Caki2 (cell line): ENCODE measurements around the gene UAP1L1. TPM values are rescaled to one million over a fixed set of nuclear protein-coding genes. Genes with fewer than 3 reads are reported as not detected.
A peak's percentile ranks its signal among the peaks of the same experiment; 100 is the strongest.

Experiments
- DNase-seq: peaks from one replicate; pipeline ENCODE4 v3.0.0-alpha.2; 2015; ENCODE audit warnings: low read depth
- in situ Hi-C: cut with HindIII; loops from 2 replicates; pipeline ENCODE4 v1.10.0; 2016; ENCODE audit warnings: low sequenced_read_pairs, low pct_unique_long_range_greater_than_20kb, mixed read lengths
- total RNA-seq: library from RNA; depleted of rRNA; stranded (reverse); fragments of >200 nt; shearing (Covaris generic); gene quantifications from 2 replicates; pipeline ENCODE4 v1.2.3, GENCODE V29; 2014; ENCODE audit warnings: low replicate concordance

UAP1L1 gene
- total RNA-seq, 1 experiment from 2014 or later: 2.1 TPM

DNA sequence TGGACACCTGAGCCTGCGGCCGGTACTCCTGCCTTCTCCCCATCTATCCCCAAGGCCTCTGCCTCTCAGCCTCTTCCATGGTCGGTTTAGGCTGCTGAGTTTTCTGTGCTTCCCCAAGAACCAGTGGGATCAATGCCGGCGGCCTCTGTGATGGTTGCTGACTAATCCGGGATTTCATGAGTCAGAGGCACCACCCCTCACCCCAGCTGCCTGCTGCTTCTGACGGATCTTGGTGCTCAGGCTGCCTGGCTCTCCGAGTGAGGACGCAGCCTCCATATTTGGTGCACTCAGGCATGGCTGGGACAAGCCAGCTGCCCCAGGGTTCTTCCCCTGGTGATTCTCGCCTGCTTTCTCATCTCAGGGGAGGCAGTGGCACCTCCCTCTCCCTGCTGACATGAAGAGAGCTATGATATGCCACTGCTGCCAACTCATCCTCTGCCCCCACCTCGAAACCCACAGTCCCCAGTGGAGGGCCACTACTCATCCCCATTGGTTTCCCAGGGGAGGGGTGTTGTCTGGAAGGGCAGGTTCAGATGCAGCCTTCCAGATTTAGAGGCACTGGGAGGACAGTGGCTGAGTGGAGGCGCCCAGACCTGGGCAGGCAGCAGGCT, 6.2 kb downstream of the UAP1L1 start:
- DNase-seq: peak; percentile 97
- in situ Hi-C loops: no loop called here

DNA sequence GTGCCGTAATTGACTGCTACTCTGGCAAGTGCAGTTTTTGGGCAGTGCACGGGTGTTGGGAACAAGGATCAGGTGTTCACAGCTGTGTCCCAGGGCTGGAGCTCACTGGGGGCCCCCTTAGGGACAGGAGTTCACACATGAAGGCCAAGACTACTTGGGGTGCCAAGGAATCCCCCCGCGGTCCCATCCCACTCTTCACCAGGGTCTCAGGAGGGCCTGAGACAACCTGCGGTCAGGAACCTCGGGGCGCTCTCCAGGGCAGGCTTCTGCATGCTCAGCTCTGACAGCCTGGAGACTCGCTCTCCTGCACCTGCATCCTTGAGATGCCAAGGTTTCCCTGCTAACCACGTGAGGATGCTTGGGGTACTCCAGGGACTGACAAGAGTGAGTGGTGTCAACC, 7.2 kb downstream of the UAP1L1 start:
- in situ Hi-C loops: no loop called here
- no peak for DNase-seq

DNA sequence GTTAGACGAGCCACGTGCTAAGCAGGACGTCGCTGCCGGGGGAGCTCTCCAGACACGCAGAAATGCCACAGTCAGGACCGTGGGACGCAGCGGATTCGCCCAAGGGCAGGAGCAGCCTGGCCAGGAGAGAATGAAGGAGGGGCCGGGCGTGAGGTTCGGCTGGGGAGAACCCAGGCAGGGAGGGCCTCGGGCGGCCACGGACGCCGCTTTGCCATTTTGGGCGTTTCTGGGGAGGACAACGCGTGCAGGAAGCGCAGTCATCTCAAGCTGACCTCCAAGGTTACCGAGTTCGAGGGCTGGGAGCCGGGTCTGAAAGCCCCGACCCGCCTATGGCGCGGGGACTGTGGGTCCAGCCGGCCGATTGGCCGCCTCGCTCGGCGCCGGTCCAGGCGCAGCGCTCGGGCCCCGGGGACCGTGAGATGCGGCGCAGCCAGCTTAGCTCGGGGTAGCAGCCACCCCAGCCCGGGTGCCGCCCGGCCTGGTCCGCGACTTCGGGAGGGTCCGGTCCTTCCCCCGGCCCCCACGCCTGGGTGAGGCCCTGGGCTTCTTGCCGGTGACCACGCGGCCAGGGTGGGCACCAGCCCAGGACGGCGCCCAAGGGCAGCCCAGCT, 8.7 kb downstream of the UAP1L1 start:
- in situ Hi-C loops: no loop called here
- DNase-seq: no peak

DNA sequence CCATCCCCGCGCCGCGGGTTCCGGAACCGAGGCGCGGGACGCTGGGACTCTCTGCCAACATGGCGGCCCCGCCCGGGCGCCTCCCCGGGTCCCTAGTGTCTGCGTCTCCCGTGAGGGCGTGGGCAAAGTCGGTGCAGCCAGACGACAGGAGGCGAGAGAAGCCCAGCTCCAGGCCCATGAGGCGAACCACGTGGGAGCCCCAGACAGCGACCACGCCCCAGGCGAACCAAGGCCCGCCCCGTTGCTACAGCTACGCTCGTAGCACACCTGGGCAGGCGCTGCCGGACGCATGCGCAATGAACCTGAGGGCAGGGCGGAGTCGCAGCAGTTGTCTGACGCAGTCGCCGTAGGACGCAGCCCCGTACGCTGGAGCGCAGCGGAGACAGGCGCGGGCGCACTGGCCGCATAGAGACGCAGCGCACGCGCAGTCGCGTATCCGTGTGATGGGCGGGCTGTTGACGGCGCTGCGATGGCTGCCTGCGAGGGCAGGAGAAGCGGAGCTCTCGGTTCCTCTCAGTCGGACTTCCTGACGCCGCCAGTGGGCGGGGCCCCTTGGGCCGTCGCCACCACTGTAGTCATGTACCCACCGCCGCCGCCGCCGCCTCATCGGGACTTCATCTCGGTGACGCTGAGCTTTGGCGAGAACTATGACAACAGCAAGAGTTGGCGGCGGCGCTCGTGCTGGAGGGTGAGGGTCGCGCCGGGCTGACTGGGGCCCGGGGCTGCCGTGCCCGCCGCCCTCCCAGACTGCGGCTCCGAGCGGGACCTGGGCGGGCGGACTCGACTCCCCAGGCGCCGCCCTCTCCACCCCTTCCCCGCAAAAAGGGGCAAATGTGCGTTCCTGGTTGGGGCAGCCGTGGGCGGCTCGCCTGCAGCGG, 9.5 kb downstream of the UAP1L1 start, which contains the start of gene MAN1B1:
Gene MAN1B1 (plus strand): TSS at position 455 of the 878 bp plus-strand sequence. CDS start 15 bp downstream, at position 470.
- peak; percentile 99 for DNase-seq
- in situ Hi-C loops: no loop called here

DNA sequence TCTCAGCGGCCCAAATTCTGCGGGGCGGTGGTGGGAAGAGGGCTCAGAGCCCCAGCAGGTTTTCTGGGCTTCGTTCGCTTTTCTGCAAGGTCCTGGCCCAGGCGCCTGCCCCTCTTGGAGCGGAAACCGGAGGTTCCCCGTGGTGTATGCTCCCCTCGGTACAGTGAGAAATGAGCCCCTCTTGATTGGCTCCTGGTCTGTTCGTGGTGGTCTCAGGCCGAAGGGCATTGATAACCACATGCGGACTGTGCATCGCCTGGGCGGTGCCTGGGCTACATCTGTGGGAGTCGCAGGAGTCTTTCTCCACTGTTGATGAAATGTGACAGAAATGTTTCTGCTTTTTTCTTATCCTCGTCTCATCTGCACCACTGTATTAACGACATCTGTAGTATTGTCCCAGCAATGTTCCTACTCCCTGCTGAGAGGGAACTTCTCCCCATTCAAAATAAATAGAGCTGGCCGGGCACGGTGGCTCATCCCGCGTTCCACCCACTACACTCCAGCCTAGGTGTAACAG, 10.2 kb downstream of the UAP1L1 start:
- in situ Hi-C loops: no loop called here

DNA sequence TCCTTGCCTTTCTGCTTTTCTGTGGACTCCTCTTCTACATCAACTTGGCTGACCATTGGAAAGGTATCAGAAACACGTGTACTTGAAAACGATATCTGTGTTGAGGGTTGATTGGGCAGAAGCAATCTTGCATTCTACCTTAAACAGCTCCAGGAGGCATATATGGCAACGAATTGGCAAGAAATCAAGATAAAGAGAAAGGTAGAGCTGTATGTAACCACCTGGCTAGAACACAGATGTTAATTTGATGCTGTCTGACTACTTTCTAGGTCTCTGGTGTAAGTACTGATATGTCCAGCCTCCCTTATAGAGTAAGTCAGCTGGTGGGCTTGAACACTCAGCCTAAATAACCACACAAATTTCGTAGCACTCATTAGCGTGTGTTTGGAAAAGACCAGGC, 10.8 kb downstream of the UAP1L1 start:
- no peak for DNase-seq
- in situ Hi-C loops: no loop called here

More for the DNA sequence above, 10.2 kb downstream of the UAP1L1 start:
- DNase-seq: no peak

DNA sequence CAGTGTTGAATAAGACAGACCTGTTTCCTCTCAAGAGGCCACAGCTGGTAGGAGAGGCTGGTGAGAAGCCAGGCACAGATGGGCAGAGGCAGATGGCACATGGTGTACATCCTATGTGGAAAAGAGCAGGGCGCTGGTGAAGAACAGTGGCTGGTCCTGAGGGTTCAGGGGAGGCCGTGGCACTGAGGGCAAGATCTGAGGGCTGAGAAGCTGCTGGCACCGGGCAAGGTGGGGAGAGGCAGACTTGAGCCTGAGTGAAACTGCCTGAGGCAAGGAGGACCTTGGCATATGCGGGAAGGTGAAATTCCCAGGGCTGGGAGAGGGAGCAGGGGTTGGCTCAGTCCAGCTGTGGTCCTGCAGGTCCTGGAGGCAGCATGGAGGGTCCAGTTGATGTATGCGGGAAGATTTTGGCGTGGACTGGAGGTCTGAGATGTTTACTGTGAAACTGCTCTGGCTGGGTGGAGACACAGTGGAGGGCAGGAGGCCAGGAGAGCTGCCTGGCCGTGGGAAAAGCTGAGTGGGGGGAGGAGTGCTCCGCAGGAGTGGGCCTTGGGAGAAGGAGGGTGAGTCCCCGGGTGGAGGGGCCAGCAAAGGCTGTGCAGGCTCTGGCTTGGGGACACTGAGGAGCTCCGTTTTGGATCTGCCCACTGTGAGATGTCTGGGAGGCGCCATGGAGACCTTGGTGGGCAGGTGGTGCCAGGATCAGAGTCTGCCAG, 12.1 kb downstream of the UAP1L1 start:
- in situ Hi-C loops: no loop called here
- no peak for DNase-seq

DNA sequence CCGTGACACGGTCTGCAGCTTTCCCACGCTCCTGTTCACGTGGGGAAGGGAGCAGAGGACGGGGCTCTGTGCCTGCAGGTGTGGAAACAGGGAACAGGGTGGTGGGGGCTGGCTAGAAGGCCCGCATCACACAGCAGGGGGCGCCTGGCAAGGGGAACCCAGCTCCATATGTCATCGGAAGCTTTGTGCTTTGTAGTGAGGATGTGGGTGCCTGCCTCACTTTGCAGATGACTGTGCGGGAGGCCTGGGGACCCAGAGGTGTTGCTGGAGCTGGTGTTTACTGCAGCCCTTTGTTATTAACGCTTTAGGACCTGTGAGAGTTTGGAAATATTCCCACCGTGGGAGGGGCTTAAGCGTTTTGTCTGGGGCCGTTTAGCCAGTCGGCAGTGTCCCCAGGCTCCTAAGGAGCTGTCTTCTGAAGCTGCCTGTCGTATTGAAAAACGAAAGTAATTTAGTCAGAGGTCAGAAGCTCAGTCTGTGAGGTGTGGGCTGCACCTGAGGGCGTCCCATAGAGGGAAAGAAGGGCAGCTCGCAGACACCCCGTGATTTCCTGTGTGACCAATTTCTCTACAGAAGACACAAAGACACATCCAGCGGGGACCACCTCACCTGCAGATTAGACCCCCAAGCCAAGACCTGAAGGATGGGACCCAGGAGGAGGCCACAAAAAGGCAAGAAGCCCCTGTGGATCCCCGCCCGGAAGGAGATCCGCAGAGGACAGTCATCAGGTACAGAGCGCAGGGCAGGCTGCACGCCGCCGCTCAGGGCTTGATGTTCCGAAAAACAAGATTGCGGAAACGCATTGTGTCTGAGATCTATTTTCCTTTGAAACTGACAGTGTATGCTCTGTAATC, 18.6 kb downstream of the UAP1L1 start:
- in situ Hi-C loops: no loop called here
- DNase-seq: no peak

DNA sequence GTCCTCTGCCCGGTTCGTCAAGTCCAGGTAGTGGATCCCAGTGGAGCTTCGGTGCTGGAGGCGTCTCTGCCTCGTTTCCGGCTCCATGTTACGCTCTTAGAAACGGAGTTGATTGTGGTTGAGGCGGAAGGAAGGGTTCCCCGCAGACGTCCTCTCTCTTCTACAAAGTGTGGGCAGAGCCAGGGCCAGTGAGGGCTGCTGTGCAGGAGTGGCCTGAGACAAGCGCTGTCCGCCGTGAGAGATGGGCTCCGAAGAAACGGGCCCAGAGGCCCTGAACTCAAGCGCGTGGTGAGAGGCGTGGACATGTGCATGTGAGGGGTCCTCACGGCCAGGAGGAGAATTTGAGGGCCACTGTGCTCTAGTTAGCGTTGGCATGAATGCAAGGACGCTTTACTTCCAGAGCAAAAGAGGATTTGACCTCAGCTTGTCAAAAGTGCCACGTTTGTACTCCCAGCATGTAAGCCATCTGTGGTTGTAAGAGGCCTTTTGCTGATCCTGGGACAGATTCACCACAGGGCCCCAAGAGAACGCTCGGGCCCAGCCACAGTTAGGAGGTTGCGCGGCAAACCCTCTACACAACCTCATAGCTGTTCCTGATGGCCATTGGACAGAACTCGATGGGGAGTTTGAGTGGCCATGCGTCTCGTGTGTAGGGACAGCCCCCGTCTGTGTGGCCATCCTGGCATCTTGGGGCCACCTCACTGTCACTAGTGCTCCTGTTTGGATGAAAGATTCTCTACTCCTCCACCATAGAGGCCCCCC, 19.6 kb downstream of the UAP1L1 start:
- in situ Hi-C loops: no loop called here

DNA sequence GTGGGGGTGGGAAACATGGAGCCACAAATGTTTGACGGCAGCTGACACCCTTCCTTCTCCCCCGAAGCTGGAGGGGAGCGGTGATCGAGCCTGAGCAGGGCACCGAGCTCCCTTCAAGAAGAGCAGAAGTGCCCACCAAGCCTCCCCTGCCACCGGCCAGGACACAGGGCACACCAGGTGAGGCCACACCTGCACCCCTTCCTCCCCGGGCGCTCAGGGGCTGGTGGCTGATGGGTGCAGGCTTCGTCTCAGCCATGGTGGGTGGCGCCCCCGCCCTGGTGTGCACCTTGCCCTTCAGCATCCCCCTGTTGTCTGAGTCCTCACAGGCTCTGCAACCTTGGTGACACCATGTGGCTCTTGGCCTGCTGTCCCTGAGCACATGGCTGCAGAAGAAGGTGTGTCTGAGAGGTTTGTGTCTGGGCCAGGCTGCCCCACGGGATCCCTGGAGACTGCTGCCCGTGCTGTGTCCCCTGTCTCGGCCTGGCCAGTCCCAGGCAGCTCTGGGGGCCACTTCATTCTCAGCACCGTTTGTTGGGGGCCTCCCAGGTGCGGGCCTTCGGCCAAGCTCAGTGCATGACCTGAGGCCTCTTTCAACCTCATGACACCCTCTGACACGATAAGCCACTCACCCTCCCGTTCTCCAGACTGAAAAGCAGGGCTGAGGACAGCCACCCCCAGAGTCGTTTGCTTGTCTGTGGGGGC, 20.6 kb downstream of the UAP1L1 start:
- no peak for DNase-seq
- in situ Hi-C loops: no loop called here

More for the DNA sequence above, 19.6 kb downstream of the UAP1L1 start:
- no peak for DNase-seq

DNA sequence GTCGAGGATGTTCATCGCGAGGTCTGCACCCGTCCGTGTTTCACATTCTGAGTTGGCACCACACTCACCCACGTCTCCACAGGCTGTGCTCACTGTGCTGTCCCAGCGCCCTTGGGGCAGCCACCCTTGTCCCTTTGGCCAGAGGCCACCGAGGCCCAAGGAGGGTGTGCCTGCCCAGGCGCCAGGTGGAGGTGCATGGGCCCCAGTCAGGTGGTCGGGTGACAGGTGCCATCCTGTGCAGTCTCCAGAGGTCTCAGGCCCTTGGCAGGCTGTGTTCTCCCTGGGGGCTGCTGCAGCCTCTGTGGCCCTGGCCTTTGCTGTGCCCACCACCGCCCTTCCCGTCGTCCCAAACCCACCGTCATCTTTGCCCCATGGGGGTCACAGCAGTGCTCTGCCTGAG, 21.9 kb downstream of the UAP1L1 start:
- in situ Hi-C loops: no loop called here
- no peak for DNase-seq

DNA sequence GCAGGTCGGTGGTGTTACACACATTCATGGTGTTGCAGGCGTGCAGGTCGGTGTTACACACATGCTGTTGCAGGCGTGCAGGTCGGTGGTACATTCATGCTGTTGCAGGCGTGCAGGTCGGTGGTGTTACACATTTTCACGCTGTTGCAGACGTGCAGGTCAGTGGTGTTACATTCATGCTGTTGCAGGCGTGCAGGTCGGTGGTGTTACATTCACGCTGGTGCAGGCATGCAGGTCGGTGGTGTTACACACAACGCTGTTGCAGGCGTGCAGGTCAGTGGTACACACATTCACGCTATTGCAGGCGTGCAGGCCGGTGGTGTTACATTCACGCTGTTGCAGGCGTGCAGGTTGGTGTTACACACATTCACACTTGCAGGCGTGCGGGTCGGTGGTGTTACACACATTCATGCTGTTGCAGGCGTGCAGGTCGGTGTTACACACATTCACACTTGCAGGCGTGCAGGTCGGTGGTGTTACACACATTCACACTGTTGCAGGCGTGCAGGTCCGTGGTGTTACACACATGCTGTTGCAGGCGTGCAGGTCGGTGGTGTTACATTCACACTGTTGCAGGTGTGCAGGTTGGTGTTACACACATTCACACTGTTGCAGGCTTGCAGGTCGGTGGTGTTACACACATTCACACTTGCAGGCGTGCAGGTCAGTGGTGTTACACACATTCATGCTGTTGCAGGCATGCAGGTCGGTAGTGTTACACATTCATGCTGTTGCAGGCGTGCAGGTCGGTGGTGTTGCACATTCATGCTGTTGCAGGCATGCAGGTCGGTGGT, 26.1 kb downstream of the UAP1L1 start:
- no peak for DNase-seq
- in situ Hi-C loops: no loop called here

DNA sequence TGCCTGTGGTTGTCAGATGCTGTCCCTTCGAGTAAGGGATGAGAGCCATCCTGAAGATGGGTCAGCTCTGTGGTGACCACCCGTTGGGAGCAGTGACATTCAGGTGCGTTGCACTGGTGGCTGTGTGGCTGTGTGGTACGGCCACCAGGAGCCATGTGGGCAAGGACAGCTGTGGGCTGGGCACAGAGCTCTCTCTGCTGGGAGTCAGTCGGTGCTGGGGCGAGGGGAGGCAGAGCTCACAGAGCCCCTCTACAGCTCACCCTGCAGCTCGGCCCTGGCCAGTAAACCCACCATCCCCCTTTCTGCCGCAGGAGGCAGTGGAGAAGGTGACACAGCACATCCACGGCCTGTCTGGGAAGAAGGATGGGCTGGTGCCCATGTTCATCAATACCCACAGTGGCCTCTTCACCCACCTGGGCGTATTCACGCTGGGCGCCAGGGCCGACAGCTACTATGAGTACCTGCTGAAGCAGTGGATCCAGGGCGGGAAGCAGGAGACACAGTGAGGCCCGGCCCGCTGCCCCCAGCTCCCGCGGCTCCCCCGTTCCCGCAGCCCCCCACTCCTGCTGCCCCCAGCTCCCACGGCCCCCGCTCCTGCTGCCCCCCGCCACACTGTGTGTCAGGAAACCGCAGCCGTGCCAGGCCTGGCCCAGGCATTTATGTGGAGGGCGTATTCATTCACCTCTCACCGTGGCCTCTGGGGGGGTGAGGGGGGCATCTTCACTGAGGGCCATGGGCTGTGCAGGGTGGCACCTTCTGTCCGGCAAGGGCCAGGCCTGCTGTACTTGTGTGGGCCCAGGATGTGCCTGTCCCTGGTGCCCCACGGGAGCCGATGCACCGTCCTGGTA, 28.7 kb downstream of the UAP1L1 start:
- in situ Hi-C loops: no loop called here
- no peak for DNase-seq

DNA sequence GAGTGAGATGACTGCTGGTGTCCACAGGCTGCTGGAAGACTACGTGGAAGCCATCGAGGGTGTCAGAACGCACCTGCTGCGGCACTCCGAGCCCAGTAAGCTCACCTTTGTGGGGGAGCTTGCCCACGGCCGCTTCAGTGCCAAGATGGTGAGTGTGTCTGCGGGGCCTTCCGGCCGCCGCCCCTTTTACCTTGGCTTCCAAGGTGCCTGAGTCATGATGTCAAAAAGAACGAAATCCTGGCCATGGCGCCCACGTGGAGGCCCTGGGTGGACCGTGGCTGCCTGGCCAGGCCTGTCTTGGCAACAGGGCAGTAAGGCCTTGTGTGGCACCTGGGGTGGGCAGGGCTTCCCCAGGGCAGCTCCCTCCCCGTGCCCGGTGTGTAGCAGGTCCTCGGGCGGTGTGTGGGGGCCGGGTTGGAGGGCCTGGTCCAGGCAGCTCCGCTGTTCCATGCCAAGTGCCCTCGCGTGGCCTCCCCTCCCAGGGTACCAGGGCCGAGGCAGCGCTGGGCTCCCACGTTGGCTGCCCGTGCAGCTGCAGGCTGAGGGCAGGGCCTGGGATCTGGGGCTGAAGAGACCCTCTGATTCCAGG, 29.4 kb downstream of the UAP1L1 start:
- in situ Hi-C loops: no loop called here
- no peak for DNase-seq
